Psoas muscle (tissue), 8 donors: ENCODE measurements around the gene KMT5B. TPM values are rescaled to one million over a fixed set of nuclear protein-coding genes. Genes with fewer than 3 reads are reported as not detected.

ENCODE experiments used
- ATAC-seq, 4 donors: fragments of 200-7000 bp; cut with Tn5 transposase; one replicate each; pipeline ENCODE4 v1.9.1; 2020; ENCODE audit warnings: moderate library complexity in 3 of 4, mild to moderate bottlenecking in 2 of 4
- DNase-seq, 2 donors: peaks; one replicate each; pipeline ENCODE4 v3.0.0-alpha.2; 2020
- H3K27ac ChIP-seq: fragments of 200-600 bp; one replicate; pipeline ENCODE4 v1.8.0; 2022
- H3K27me3 ChIP-seq, 3 donors: fragments of 200-600 bp in 1 of 3; one replicate each; pipeline versions ENCODE4 v1.6.1 to v1.8.0; 2013 to 2022; ENCODE audit warnings: low read length in 2 of 3, mild to moderate bottlenecking in 2 of 3, moderate library complexity in 1 of 3; ENCODE audit not compliant: insufficient read depth in 3 of 3
- H3K36me3 ChIP-seq, 2 donors: fragments of 200-600 bp in 1 of 2; one replicate each; pipeline versions ENCODE4 v1.6.1 to v1.8.0; 2013 to 2022; ENCODE audit warnings: low read depth in 1 of 2, mild to moderate bottlenecking in 1 of 2, moderate library complexity in 1 of 2; ENCODE audit not compliant: insufficient read depth in 1 of 2
- H3K4me1 ChIP-seq: fragments of 200-600 bp; one replicate; pipeline ENCODE4 v1.8.0; 2022
- H3K4me3 ChIP-seq: fragments of 200-600 bp; one replicate; pipeline ENCODE4 v1.8.0; 2022; ENCODE audit warnings: mild to moderate bottlenecking
- H3K9me3 ChIP-seq: fragments of 200-600 bp; one replicate; pipeline ENCODE4 v1.8.0; 2022
- WGBS, 3 donors: extraction: QIAGEN DNeasy Blood & Tissue Kit; methylation state at CpG; one replicate each; pipeline versions ENCODE4 v1.1.6 to v1.1.7; 2013; 5-methylcytosine and 5-hydroxymethylcytosine counted together
- intact Hi-C, 2 donors: fragments of 100-400 bp; cut with DNase I; formaldehyde crosslinking; loops; one replicate each; pipeline versions ENCODE4 v1.11.0 to v1.14.2; 2022
- polyA plus RNA-seq, 3 donors: library from polyadenylated mRNA; stranded (reverse); fragments of 200-250 nt; gene quantifications; one replicate each; pipeline ENCODE4 v1.2.3, GENCODE V29; 2013
- total RNA-seq, 4 donors: library from RNA; stranded (reverse); fragmentation: NEBNext Ultra II Directional in 2 of 4; extraction: Animal tissue kit (Norgen Biotek cat#: 25700) in 2 of 4; gene quantifications; one replicate each; pipeline versions ENCODE4 v1.2.1 to v1.2.4, GENCODE V29; 2021 to 2023
- TF ChIP-seq, protein P1 (sequence below): fragments of 200-600 bp; IDR thresholded peaks from one replicate; pipeline ENCODE4 v1.8.0; 2022; ENCODE audit warnings: antibody characterized with exemption
- donor health status: healthy with polysubstance abuse.
- donor health status: DM: no; HTN: no; CAD: no; lungs with moderate emphysema.
- donor health status: Bipolar disorder and iron deficiency.
- donor health status: healthy.
- donor health status: DM: yes; HTN: yes; CAD: no.
- donor health status: DM: no; HTN: no; CAD: no.
- donor health status: DM: no; HTN: no; CAD: no.
- donor health status: DM: yes; HTN: yes; CAD: no.

The KMT5B gene
- total and polyA plus RNA-seq, 7 donors = 9.8 to 27.6 (median 18.1) TPM

DNA sequence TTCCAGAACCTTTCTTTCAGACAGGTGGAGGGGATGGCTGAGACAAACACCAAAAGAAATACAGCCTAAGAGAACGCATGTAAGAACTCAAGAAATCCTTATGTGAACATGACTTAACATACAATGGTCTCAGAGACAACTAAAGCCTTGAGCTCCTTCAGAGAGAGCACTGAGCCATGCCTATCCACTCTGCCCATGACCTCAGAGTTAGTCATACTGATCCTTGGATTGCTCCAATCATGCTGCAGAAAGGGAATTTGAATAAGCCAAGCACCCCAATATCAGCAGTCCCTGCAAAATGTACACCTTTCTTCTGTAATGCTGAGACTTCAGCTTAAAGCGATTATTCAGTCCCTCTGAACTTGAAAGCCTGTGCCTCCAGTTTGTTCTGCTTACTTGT, 48.7 kb downstream of the KMT5B start:
- ATAC-seq = peak in 1 of 4 donors; percentile 37
- intact Hi-C loops = no loop called here
- 89 to 100% (median 100%) methylated on average over 2 of the region's 2 CpGs for WGBS, 3 donors
- Histone ChIP-seq H3K27me3 (no peaks in the 10 kb centered on the region), H3K4me3 (no peak overlapping the region), H3K36me3 (peaks cover 13 to 85% of the 10 kb centered on the region in 2 donors), H3K9me3 (no peaks in the 10 kb centered on the region), H3K4me1 (no peaks in the 10 kb centered on the region), H3K27ac (no peak overlapping the region)
- DNase-seq = no peak
- TF ChIP-seq, protein P1, sequence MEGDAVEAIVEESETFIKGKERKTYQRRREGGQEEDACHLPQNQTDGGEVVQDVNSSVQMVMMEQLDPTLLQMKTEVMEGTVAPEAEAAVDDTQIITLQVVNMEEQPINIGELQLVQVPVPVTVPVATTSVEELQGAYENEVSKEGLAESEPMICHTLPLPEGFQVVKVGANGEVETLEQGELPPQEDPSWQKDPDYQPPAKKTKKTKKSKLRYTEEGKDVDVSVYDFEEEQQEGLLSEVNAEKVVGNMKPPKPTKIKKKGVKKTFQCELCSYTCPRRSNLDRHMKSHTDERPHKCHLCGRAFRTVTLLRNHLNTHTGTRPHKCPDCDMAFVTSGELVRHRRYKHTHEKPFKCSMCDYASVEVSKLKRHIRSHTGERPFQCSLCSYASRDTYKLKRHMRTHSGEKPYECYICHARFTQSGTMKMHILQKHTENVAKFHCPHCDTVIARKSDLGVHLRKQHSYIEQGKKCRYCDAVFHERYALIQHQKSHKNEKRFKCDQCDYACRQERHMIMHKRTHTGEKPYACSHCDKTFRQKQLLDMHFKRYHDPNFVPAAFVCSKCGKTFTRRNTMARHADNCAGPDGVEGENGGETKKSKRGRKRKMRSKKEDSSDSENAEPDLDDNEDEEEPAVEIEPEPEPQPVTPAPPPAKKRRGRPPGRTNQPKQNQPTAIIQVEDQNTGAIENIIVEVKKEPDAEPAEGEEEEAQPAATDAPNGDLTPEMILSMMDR = no peak

DNA sequence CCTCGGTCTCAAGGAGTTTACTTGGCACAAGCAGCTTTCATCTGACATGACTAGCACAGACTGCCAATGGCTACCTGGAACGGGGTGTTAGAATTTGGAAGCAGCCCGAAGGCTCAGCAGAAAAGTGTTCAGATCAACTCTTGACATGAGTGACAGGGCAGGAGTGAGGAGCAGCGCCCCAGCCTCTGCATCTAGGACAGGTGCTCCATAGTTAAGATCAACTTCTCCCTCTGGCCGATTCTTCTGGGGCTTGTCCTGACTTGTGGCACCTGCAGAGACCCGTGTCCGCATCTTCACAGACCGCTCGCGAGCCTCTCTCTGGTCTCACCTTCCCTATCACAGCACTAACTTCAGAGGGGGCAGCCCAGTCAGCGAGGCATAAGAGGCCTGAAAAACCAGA, 49.4 kb downstream of the KMT5B start:
- DNase-seq (no peak), ATAC-seq (no peak)
- intact Hi-C loops = no loop called here
- WGBS, 3 donors = 79 to 89% (median 86%) methylated on average over 11 of the region's 11 CpGs
- Histone ChIP-seq H3K4me1 (no peaks in the 10 kb centered on the region), H3K27me3 (no peaks in the 10 kb centered on the region), H3K36me3 (peaks cover 7 to 81% of the 10 kb centered on the region in 2 donors), H3K4me3 (no peak overlapping the region), H3K27ac (no peak overlapping the region), H3K9me3 (no peaks in the 10 kb centered on the region)
- TF ChIP-seq, protein P1 = no peak

DNA sequence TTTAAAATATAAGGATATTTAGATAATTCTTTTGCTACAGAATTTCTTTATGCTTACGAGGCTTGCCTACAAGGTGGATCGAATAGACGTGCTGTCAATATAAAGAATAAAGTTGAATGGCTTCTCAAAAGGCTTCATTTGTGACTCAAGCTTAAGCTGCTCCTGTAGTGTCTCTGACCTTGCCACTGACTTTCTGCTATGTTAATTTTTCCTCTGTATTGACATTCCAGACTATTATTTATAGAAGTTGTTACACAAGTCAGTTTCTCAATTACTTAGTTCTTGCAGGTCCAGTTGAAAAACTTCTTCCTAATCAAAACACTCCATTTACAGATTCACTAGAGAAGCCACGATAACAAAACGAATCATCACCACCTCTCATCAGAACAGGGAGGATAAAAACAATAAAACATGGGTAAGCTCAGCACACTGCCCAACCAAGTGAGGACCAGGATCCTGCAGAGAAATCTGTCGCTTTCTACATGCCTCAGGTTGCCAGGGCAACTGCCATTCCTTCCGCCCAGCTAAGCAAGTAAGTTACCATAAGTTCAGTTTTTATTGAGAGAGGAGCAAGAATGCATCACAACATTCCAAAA, 52.9 kb downstream of the KMT5B start:
- TF ChIP-seq, protein P1 = no peak
- intact Hi-C loops = no loop called here
- no peak for DNase-seq

DNA sequence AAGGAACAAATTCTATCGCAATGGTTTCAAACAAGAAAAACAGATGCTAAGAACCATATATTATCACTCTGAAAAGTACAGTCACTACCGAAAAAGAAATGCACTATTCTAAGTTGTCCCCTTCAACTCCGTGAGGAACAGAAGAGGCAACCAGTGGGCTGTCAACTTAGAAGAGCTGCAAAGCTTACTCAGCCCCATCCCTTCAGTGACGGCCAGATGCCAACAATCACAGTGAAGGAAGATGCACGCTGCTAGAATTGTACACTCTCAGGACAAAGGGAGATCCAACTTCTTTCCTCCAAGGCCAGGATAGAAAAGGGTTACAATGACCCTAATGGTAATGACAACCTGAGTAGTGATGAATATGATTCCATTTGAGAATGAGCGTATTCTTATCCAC, 53.4 kb downstream of the KMT5B start:
- ATAC-seq (no peak), DNase-seq (no peak)
- intact Hi-C loops = no loop called here
- whole genome bisulfite sequencing, 3 donors = 68 to 80% (median 72%) methylated on average over 6 of the region's 6 CpGs
- Histone ChIP-seq H3K36me3 (peaks cover 4 to 78% of the 10 kb centered on the region in 2 donors), H3K4me3 (no peak overlapping the region), H3K9me3 (no peaks in the 10 kb centered on the region), H3K4me1 (no peaks in the 10 kb centered on the region), H3K27me3 (no peaks in the 10 kb centered on the region), H3K27ac (no peak overlapping the region)
- TF ChIP-seq, protein P1 = no peak

More for the DNA sequence above, 52.9 kb downstream of the KMT5B start:
- Histone ChIP-seq H3K4me3 (no peak overlapping the region), H3K27me3 (no peaks in the 10 kb centered on the region), H3K27ac (no peak overlapping the region), H3K4me1 (no peaks in the 10 kb centered on the region), H3K36me3 (peaks cover 4 to 80% of the 10 kb centered on the region in 2 donors), H3K9me3 (no peaks in the 10 kb centered on the region)
- WGBS, 3 donors = 92 to 95% (median 93%) methylated on average over 7 of the region's 7 CpGs
- no peak for ATAC-seq

DNA sequence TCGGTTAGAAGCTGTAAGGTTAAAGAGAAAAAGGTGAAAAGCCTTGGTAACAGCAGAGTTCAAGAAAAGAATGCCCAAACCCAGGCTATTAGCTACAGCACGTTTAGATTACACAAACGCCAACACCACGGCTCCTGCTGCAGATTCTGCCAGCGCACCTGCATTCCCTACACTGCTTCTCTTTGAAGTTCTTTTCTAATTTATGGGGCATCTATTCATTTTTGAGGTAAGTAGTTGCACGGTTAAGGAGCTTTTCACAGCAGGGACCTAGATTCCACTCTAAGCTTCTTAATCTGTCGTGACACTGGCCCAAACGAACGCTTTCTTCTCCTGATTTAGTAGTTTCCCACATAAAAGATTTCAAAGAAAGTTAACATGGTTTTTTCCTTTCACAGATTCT, 53.9 kb downstream of the KMT5B start:
- Histone ChIP-seq H3K4me3 (no peak overlapping the region), H3K4me1 (no peaks in the 10 kb centered on the region), H3K27me3 (no peaks in the 10 kb centered on the region), H3K9me3 (no peaks in the 10 kb centered on the region), H3K27ac (no peak overlapping the region), H3K36me3 (peaks cover 4 to 73% of the 10 kb centered on the region in 2 donors)
- intact Hi-C loops = no loop called here
- ATAC-seq (no peak), DNase-seq (no peak)
- 80 to 85% (median 82%) methylated on average over 9 of the region's 9 CpGs for WGBS, 3 donors
- TF ChIP-seq, protein P1 = no peak
